SH-SY5Y (cell line): Measurements from ENCODE around the gene BORCS5.

Experiments
- GATA2 ChIP-seq: IDR thresholded peaks from 2 replicates; pipeline ENCODE4 v1.6.1; 2011; ENCODE audit warnings: mild to moderate bottlenecking, low read depth, low read length
- GATA3 ChIP-seq: IDR thresholded peaks from 2 replicates; pipeline ENCODE4 v1.6.1; 2011; ENCODE audit warnings: low read depth, mild to moderate bottlenecking, low read length, moderate library complexity

DNA sequence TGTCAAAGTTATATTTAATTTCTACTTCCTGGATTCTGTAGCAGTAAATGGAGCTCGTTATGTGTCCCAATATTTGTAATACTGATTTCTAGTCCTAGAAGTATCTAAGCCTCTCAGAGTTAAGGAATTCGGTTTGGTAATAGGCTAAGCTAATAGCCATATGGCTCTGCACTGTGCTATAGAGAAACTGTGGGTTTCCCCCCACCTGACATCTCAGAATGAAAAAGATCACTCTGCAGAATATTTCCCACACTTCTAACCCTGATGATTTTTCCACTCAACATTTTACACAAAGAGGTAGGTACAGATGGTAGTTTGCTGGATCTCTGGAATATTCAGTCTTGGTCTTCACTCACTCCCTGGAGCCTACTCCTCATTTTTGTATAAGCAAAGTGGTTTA, 71.2 kb downstream of the BORCS5 start:
- TF ChIP-seq GATA3, result no peak
- no peak for TF ChIP-seq GATA2
